ENCODE measurements around the gene MAST4.

- no peak for TF ChIP-seq CTCF (IDR thresholded peaks at IDR 0.05; ENCODE audit: low read depth, low read length)
- no peak for TF ChIP-seq EZH2phosphoT487 (IDR thresholded peaks at IDR 0.05; ENCODE audit: low read depth)
Measured at GRCh38 chr5:66617226-66617861, 21.2 kb downstream of the MAST4 start.

Data from OCI-LY3 (cell line).